WI38 (cell line): Measurements from ENCODE around the gene DENND1B.
A peak's percentile ranks its signal among the peaks of the same experiment; 100 is the strongest.

Experiments used
- H3K4me3 ChIP-seq: 2 replicates; pipeline ENCODE4 v1.5.1; 2011; ENCODE audit warnings: low read depth, mild to moderate bottlenecking, control low read depth, low read length
- CTCF ChIP-seq: IDR thresholded peaks from 2 replicates; pipeline ENCODE4 v1.5.1; 2012; ENCODE audit warnings: low read depth, mild to moderate bottlenecking, control low read depth, low read length

Gene DENND1B

GRCh38 chr1:197782722-197783360, 7.6 kb upstream of the DENND1B start:
- no peak for TF ChIP-seq CTCF
- no peak overlapping the region for H3K4me3 ChIP-seq

GRCh38 chr1:197781968-197782721, 6.9 kb upstream of the DENND1B start:
- no peak overlapping the region for H3K4me3 ChIP-seq
- no peak for TF ChIP-seq CTCF

GRCh38 chr1:197779921-197780320, 4.6 kb upstream of the DENND1B start:
- no peak overlapping the region for H3K4me3 ChIP-seq
- TF ChIP-seq CTCF = no peak

GRCh38 chr1:197778366-197778945, 3.2 kb upstream of the DENND1B start:
- no peak overlapping the region for H3K4me3 ChIP-seq
- TF ChIP-seq CTCF = no peak

GRCh38 chr1:197776351-197777105, 1.2 kb upstream of the DENND1B start:
- TF ChIP-seq CTCF = no peak
- H3K4me3 ChIP-seq = no peak overlapping the region

- peak overlapping the region; percentile 72 for H3K4me3 ChIP-seq
- TF ChIP-seq CTCF = no peak
These were observed 606 bp downstream of the DENND1B start for GRCh38 chr1:197774466-197775281.
